ENCODE results near the gene TEX51. TPM values are rescaled to one million over a fixed set of nuclear protein-coding genes. Genes with fewer than 3 reads are reported as not detected.

The TEX51 gene
- total and polyA plus RNA-seq, 2 donors (not counting 3 experiments of a cell fraction or from before 2014, with no cell fraction given) = not detected

GRCh38 chr2:126894082-126894481 lies 4.6 kb upstream of the TEX51 start:
- H3K79me2 ChIP-seq (ENCODE audit: control insufficient read depth, insufficient read depth, low read length) = no peaks in the 10 kb centered on the region
- no peaks in the 10 kb centered on the region for H3K27me3 ChIP-seq (ENCODE audit: control insufficient read depth in 2 of 2, insufficient read depth in 2 of 2, low read length in 2 of 2)
- H3K9me3 ChIP-seq (replicated peaks; ENCODE audit: control insufficient read depth, insufficient read depth, low read length) = no peaks in the 10 kb centered on the region
- FAIRE-seq (no peak), DNase-seq (ENCODE audit: low read depth, low spot score) (no peak)
- dilution Hi-C loops (cut with MboI; ENCODE audit: extremely low pct_ligation_motif_present, low sequenced_read_pairs) (no loop called here), intact Hi-C loops (cut with micrococcal nuclease) (no loop called here)
- no peak overlapping the region for H3K4me3 ChIP-seq (replicated peaks in 1 of 3; ENCODE audit: insufficient read depth in 1 of 3, low read depth in 1 of 3, low read length in 3 of 3)
- no peak overlapping the region for H3K9ac ChIP-seq (replicated peaks; ENCODE audit: extremely low read depth, insufficient read depth, low read length)
- no TSS peak for BruUV-seq (replicated peaks)
- no peak overlapping the region for H3K27ac ChIP-seq (ENCODE audit: insufficient read depth, low read depth, low read length)
- H4K20me1 ChIP-seq (replicated peaks; ENCODE audit: control insufficient read depth, extremely low read depth, insufficient read depth, low read length) = no peaks in the 10 kb centered on the region
- no peak overlapping the region for H2AFZ ChIP-seq (ENCODE audit: low read depth, low read length)
- H3K4me2 ChIP-seq (ENCODE audit: insufficient read depth, low read length) = no peak overlapping the region
- TF ChIP-seq CTCF (IDR thresholded peaks at IDR 0.05; ENCODE audit: extremely low read depth in 1 of 2, insufficient read depth in 1 of 2, low read depth in 1 of 2, low read length in 2 of 2) (no peak), POLR2A (IDR thresholded peaks at IDR 0.05; ENCODE audit: low read depth, low read length) (no peak), EZH2 (IDR thresholded peaks at IDR 0.05; ENCODE audit: borderline replicate concordance, low read depth, low read length, severe bottlenecking) (no peak), FOS (IDR thresholded peaks at IDR 0.05; ENCODE audit: borderline replicate concordance, insufficient read depth, low read length) (no peak), MYC (IDR thresholded peaks at IDR 0.05; ENCODE audit: low read depth, low read length) (no peak)
- H3K36me3 ChIP-seq (ENCODE audit: control insufficient read depth in 2 of 2, extremely low read depth in 1 of 2, insufficient read depth in 2 of 2, low read length in 2 of 2) = no peaks in the 10 kb centered on the region
- ChIA-PET CTCF (no interaction called here), POLR2A (no interaction called here)
- H3K4me1 ChIP-seq (ENCODE audit: control insufficient read depth, extremely low read depth, insufficient read depth, low read length) = no peaks in the 10 kb centered on the region
- no peaks in the 10 kb centered on the region for H3K9me1 ChIP-seq (replicated peaks; ENCODE audit: control insufficient read depth, extremely low read depth, insufficient read depth, low read length)

- Histone ChIP-seq H3K36me3 (ENCODE audit: control insufficient read depth in 2 of 2, extremely low read depth in 1 of 2, insufficient read depth in 2 of 2, low read length in 2 of 2) (no peaks in the 10 kb centered on the region), H2AFZ (ENCODE audit: low read depth, low read length) (no peak overlapping the region), H3K27me3 (ENCODE audit: control insufficient read depth in 2 of 2, insufficient read depth in 2 of 2, low read length in 2 of 2) (no peaks in the 10 kb centered on the region), H3K27ac (ENCODE audit: insufficient read depth, low read depth, low read length) (no peak overlapping the region), H3K4me1 (ENCODE audit: control insufficient read depth, extremely low read depth, insufficient read depth, low read length) (no peaks in the 10 kb centered on the region), H4K20me1 (replicated peaks; ENCODE audit: control insufficient read depth, extremely low read depth, insufficient read depth, low read length) (no peaks in the 10 kb centered on the region), H3K4me3 (replicated peaks in 1 of 3; ENCODE audit: insufficient read depth in 1 of 3, low read depth in 1 of 3, low read length in 3 of 3) (no peak overlapping the region), H3K9me3 (replicated peaks; ENCODE audit: control insufficient read depth, insufficient read depth, low read length) (no peaks in the 10 kb centered on the region), H3K79me2 (ENCODE audit: control insufficient read depth, insufficient read depth, low read length) (no peaks in the 10 kb centered on the region), H3K4me2 (ENCODE audit: insufficient read depth, low read length) (no peak overlapping the region), H3K9ac (replicated peaks; ENCODE audit: extremely low read depth, insufficient read depth, low read length) (no peak overlapping the region), H3K9me1 (replicated peaks; ENCODE audit: control insufficient read depth, extremely low read depth, insufficient read depth, low read length) (no peaks in the 10 kb centered on the region)
- TF ChIP-seq MYC (IDR thresholded peaks at IDR 0.05; ENCODE audit: low read depth, low read length) (no peak), EZH2 (IDR thresholded peaks at IDR 0.05; ENCODE audit: borderline replicate concordance, low read depth, low read length, severe bottlenecking) (no peak), FOS (IDR thresholded peaks at IDR 0.05; ENCODE audit: borderline replicate concordance, insufficient read depth, low read length) (no peak)
- FAIRE-seq (no peak), DNase-seq (ENCODE audit: low read depth, low spot score) (no peak)
- BruUV-seq (replicated peaks) = no TSS peak
- intact Hi-C loops (cut with micrococcal nuclease) = no loop called here
- ChIA-PET POLR2A (no interaction called here), CTCF (no interaction called here)
- dilution Hi-C loops (cut with MboI; ENCODE audit: extremely low pct_ligation_motif_present, low sequenced_read_pairs) = no loop called here
Observed at GRCh38 chr2:126894585-126895182, 4.0 kb upstream of the TEX51 start.

All from endothelial cell of umbilical vein (primary cell).